SK-N-SH (cell line): ENCODE measurements around the gene CYP26B1. TPM values are rescaled to one million over a fixed set of nuclear protein-coding genes. Genes with fewer than 3 reads are reported as not detected.

Source experiments
- CTCF ChIA-PET: fragments of 300-600, 350-600 bp; formaldehyde crosslinking; extraction: SDS; loops from one replicate; lab custom pipeline; 2021; lab: Yijun Ruan, JAX
- POLR2A ChIA-PET: fragments of 350-600 bp; sonication (Branson Sonifier 250); formaldehyde crosslinking; extraction: SDS; loops from one replicate; lab custom pipeline; 2020; ENCODE audit warnings: antibody characterized with exemption, inconsistent platforms; lab: Yijun Ruan, JAX
- DNase-seq: peaks from one replicate; pipeline ENCODE4 v3.0.0; 2012
- H2AFZ ChIP-seq: fragments of 200-600 bp; sonication (generic); 2 replicates; pipeline ENCODE4 v1.8.1; 2016; ENCODE audit warnings: antibody characterized with exemption, mild to moderate bottlenecking, low read depth
- H3F3A ChIP-seq: fragments of 200-600 bp; sonication (generic); replicated peaks from 2 replicates; pipeline ENCODE3; 2016; ENCODE audit warnings: antibody characterized with exemption, mild to moderate bottlenecking; ENCODE audit not compliant: insufficient read depth
- H3K27ac ChIP-seq, 2 experiments: fragments of 200-500 bp in 1 of 2; fragments of 200-600 bp in 1 of 2; sonication (Bioruptor generic) in 1 of 2; sonication (generic), shearing (Covaris generic) in 1 of 2; 2 replicates each; pipeline versions ENCODE4 v1.5.1 to v1.6.1; 2014 to 2016; ENCODE audit warnings: low read depth in 2 of 2, inconsistent platforms in 1 of 2, low read length in 1 of 2, mild to moderate bottlenecking in 1 of 2, mixed read lengths in 1 of 2
- H3K27me3 ChIP-seq: fragments of 200-600 bp; sonication (generic), shearing (Covaris generic); 2 replicates; pipeline ENCODE4 v1.6.1; 2016; ENCODE audit warnings: mixed run types; ENCODE audit not compliant: insufficient read depth
- H3K36me3 ChIP-seq, 2 experiments: fragments of 200-500 bp in 1 of 2; fragments of 200-600 bp in 1 of 2; sonication (Bioruptor generic) in 1 of 2; sonication (generic) in 1 of 2; replicated peaks in 1 of 2; 2 replicates each; pipeline versions ENCODE3 to v1.5.1; 2014 to 2016; ENCODE audit warnings: low read length in 1 of 2, mild to moderate bottlenecking in 1 of 2; ENCODE audit not compliant: insufficient read depth in 2 of 2, control insufficient read depth in 1 of 2
- H3K4me1 ChIP-seq, 2 experiments: fragments of 200-500 bp in 1 of 2; fragments of 200-600 bp in 1 of 2; sonication (Bioruptor generic) in 1 of 2; sonication (generic), shearing (Covaris generic) in 1 of 2; 2 replicates each; pipeline versions ENCODE4 v1.5.1 to v1.6.1; 2014 to 2016; ENCODE audit warnings: low read depth in 1 of 2, low read length in 1 of 2, mixed run types in 1 of 2; ENCODE audit not compliant: insufficient read depth in 2 of 2, control insufficient read depth in 1 of 2
- H3K4me2 ChIP-seq: fragments of 200-600 bp; sonication (generic), shearing (Covaris generic); 2 replicates; pipeline ENCODE4 v1.6.1; 2017; ENCODE audit warnings: mixed run types
- H3K4me3 ChIP-seq, 2 experiments: fragments of 200-500 bp in 1 of 2; fragments of 200-600 bp in 1 of 2; sonication (Bioruptor generic) in 1 of 2; sonication (generic), shearing (Covaris generic) in 1 of 2; 2 replicates each; pipeline versions ENCODE4 v1.5.1 to v1.8.1; 2014 to 2016; ENCODE audit warnings: low read depth in 2 of 2, inconsistent platforms in 1 of 2, low read length in 1 of 2, mild to moderate bottlenecking in 1 of 2, mixed read lengths in 1 of 2, moderate library complexity in 1 of 2
- H3K79me2 ChIP-seq: fragments of 200-600 bp; sonication (generic); 2 replicates; pipeline ENCODE4 v1.8.1; 2017; ENCODE audit warnings: mild to moderate bottlenecking; ENCODE audit not compliant: insufficient read depth
- H3K9ac ChIP-seq: fragments of 200-600 bp; sonication (generic); 2 replicates; pipeline ENCODE4 v1.6.1; 2017; ENCODE audit warnings: mixed run types
- H3K9me2 ChIP-seq: fragments of 200-600 bp; sonication (generic); 2 replicates; pipeline ENCODE4 v1.6.1; 2017; ENCODE audit warnings: mixed run types
- H3K9me3 ChIP-seq: fragments of 200-600 bp; sonication (generic); 2 replicates; pipeline ENCODE4 v1.6.1; 2017; ENCODE audit warnings: mixed run types, mild to moderate bottlenecking, moderate library complexity
- H4K20me1 ChIP-seq: fragments of 200-600 bp; sonication (generic); 2 replicates; pipeline ENCODE4 v1.6.1; 2017; ENCODE audit warnings: mild to moderate bottlenecking, mixed run types; ENCODE audit not compliant: insufficient read depth
- ELF1 ChIP-seq: IDR thresholded peaks from 2 replicates; pipeline ENCODE4 v1.4.0; 2012
- FOXM1 ChIP-seq: IDR thresholded peaks from 2 replicates; pipeline ENCODE4 v1.4.0; 2012; ENCODE audit warnings: low read depth, mild to moderate bottlenecking
- GATA2 ChIP-seq: sonication (generic); formaldehyde crosslinking; IDR thresholded peaks from 2 replicates; pipeline ENCODE4 v1.5.0; 2020; ENCODE audit warnings: mild to moderate bottlenecking, missing genetic modification reagents
- IRF3 ChIP-seq: fragments of 150-350 bp; IDR thresholded peaks from 2 replicates; pipeline ENCODE4 v1.6.1; 2016; ENCODE audit warnings: mild to moderate bottlenecking, low read depth, low read length
- NFIC ChIP-seq: IDR thresholded peaks from 2 replicates; pipeline ENCODE4 v1.4.0; 2012; ENCODE audit warnings: borderline replicate concordance
- NRF1 ChIP-seq: IDR thresholded peaks from 2 replicates; pipeline ENCODE4 v1.6.1; 2012; ENCODE audit warnings: low read depth, mild to moderate bottlenecking, low read length
- RCOR1 ChIP-seq: fragments of 150-350 bp; IDR thresholded peaks from 2 replicates; pipeline ENCODE4 v1.6.1; 2017; ENCODE audit warnings: antibody characterized with exemption, low read length
- REST ChIP-seq: IDR thresholded peaks from 2 replicates; pipeline ENCODE4 v1.6.1; 2012; ENCODE audit warnings: mild to moderate bottlenecking, low read depth, low read length, moderate library complexity
- TAF1 ChIP-seq: IDR thresholded peaks from 2 replicates; pipeline ENCODE4 v1.6.1; 2012; ENCODE audit warnings: low read depth, mild to moderate bottlenecking, low read length, moderate library complexity, borderline replicate concordance
- USF1 ChIP-seq: IDR thresholded peaks from 2 replicates; pipeline ENCODE4 v1.4.0; 2012; ENCODE audit warnings: low read depth, borderline replicate concordance
- YY1 ChIP-seq: IDR thresholded peaks from 2 replicates; pipeline ENCODE4 v1.4.0; 2012; ENCODE audit warnings: low read depth, mild to moderate bottlenecking
- ZBTB33 ChIP-seq: IDR thresholded peaks from 2 replicates; pipeline ENCODE4 v1.4.0; 2012; ENCODE audit warnings: low read depth, borderline replicate concordance
- WGBS: methylation state at CpG from one replicate; pipeline ENCODE4 v1.1.6; 2017; ENCODE audit warnings: low lambda C conversion rate; 5-methylcytosine and 5-hydroxymethylcytosine counted together
- polyA plus RNA-seq, 3 experiments: library from polyadenylated mRNA; depleted of rRNA; stranded (reverse); fragments of >200 nt; gene quantifications; 2 replicates each; pipeline ENCODE4 v1.2.3, GENCODE V29; 2012

CYP26B1 gene
- polyA plus RNA-seq, 1 of the 3 experiments (the other 2 are of a cell fraction) = 0.33 TPM

- Histone ChIP-seq H3F3A (no peaks in the 10 kb centered on the region), H3K27ac (no peak overlapping the region), H3K4me2 (no peak overlapping the region), H3K9me2 (no peaks in the 10 kb centered on the region), H3K27me3 (no peaks in the 10 kb centered on the region; the same call in 1 of the 2 replicates), H2AFZ (no peak overlapping the region), H3K36me3 (no peaks in the 10 kb centered on the region), H3K9ac (no peak overlapping the region), H3K4me3 (no peak overlapping the region), H4K20me1 (no peaks in the 10 kb centered on the region), H3K9me3 (no peaks in the 10 kb centered on the region), H3K79me2 (no peaks in the 10 kb centered on the region), H3K4me1 (no peaks in the 10 kb centered on the region)
- POLR2A ChIA-PET = no interaction called here
- WGBS = 41% methylated on average over 2 of the region's 2 CpGs
- CTCF ChIA-PET = interaction anchor here (1.0 to 9.0 kb wide), 5 partner anchors 8 to 611 kb away, joined by 3 to 87 read pairs (median 3); partner anchors contain the start of gene CYP26B1
- no peak for DNase-seq
- TF ChIP-seq USF1 (no peak), YY1 (no peak)
These were observed 9.2 kb upstream of the CYP26B1 start for GRCh38 chr2:72156872-72157271.

GRCh38 chr2:72155737-72156136, 8.1 kb upstream of the CYP26B1 start:
- ChIA-PET POLR2A (no interaction called here), CTCF (interaction anchor here (0.9 to 9.0 kb wide), 6 partner anchors 18 to 626 kb away, joined by 3 to 87 read pairs (median 4); no protein-coding TSS in a partner anchor)
- Histone ChIP-seq H3K9me3 (no peaks in the 10 kb centered on the region), H2AFZ (no peak overlapping the region), H3K27me3 (no peaks in the 10 kb centered on the region; the same call in 1 of the 2 replicates), H3F3A (no peaks in the 10 kb centered on the region), H3K9ac (no peak overlapping the region), H4K20me1 (no peaks in the 10 kb centered on the region), H3K36me3 (no peaks in the 10 kb centered on the region), H3K4me2 (no peak overlapping the region), H3K4me3 (no peak overlapping the region), H3K27ac (no peak overlapping the region), H3K9me2 (no peaks in the 10 kb centered on the region), H3K79me2 (no peaks in the 10 kb centered on the region), H3K4me1 (no peaks in the 10 kb centered on the region)
- DNase-seq = no peak
- WGBS = 64% methylated on average over 2 of the region's 5 CpGs
- TF ChIP-seq USF1 (no peak), GATA2 (CRISPR knock-in tag) (no peak)

- Histone ChIP-seq H3K4me2 (no peak overlapping the region), H3K4me1 (peaks cover 0 to 3% of the 10 kb centered on the region in 2 experiments; a peak in 1 of 4 replicates), H3K79me2 (no peaks in the 10 kb centered on the region), H3F3A (no peaks in the 10 kb centered on the region), H3K9ac (no peak overlapping the region), H3K36me3 (no peaks in the 10 kb centered on the region), H3K27me3 (no peaks in the 10 kb centered on the region; the same call in 1 of the 2 replicates), H3K27ac (no peak overlapping the region), H3K9me3 (no peaks in the 10 kb centered on the region), H2AFZ (no peak overlapping the region), H3K9me2 (no peaks in the 10 kb centered on the region), H4K20me1 (no peaks in the 10 kb centered on the region), H3K4me3 (no peak overlapping the region)
- whole genome bisulfite sequencing = 73% methylated on average over 3 of the region's 3 CpGs
- no peak for DNase-seq
- ChIA-PET CTCF (interaction anchor here (0.9 to 9.0 kb wide), 5 partner anchors 17 to 608 kb away, joined by 3 to 87 read pairs (median 5); no protein-coding TSS in a partner anchor), POLR2A (no interaction called here)
- TF ChIP-seq IRF3 (no peak), RCOR1 (no peak), NFIC (no peak), NRF1 (no peak), FOXM1 (no peak), YY1 (no peak), TAF1 (no peak), REST (no peak), ELF1 (no peak), ZBTB33 (no peak)
These were observed 7.5 kb upstream of the CYP26B1 start for GRCh38 chr2:72155151-72155550.
